Testis (tissue), 3 donors: ENCODE results near the gene G3BP2. TPM values are rescaled to one million over a fixed set of nuclear protein-coding genes. Genes with fewer than 3 reads are reported as not detected.

Source experiments
- DNase-seq: peaks from one replicate; pipeline ENCODE4 v3.0.0-alpha.2; 2019
- H3K27ac ChIP-seq, 2 donors: fragments of 200-600 bp; sonication (generic); one replicate each; pipeline ENCODE4 v1.5.1; 2019
- H3K27me3 ChIP-seq: fragments of 200-600 bp; sonication (generic); one replicate; pipeline ENCODE4 v1.5.1; 2019
- H3K36me3 ChIP-seq: fragments of 200-600 bp; sonication (generic); one replicate; pipeline ENCODE4 v1.5.1; 2017; ENCODE audit warnings: low read depth; ENCODE audit errors: missing control alignments
- H3K4me1 ChIP-seq: fragments of 200-600 bp; sonication (generic); one replicate; pipeline ENCODE4 v1.5.1; 2019
- H3K4me3 ChIP-seq, 2 donors: fragments of 200-600 bp; sonication (generic); one replicate each; pipeline ENCODE4 v1.5.1; 2017 to 2019
- H3K9me3 ChIP-seq: fragments of 200-600 bp; sonication (generic); one replicate; pipeline ENCODE4 v1.5.1; 2017
- CTCF ChIP-seq, 3 experiments: fragments of 450-650 bp in 2 of 3; fragments of 200-600 bp in 1 of 3; sonication (generic) in 1 of 3; IDR thresholded peaks; one replicate each; pipeline ENCODE4 v1.5.1; 2016 to 2019; ENCODE audit warnings: antibody characterized with exemption in 3 of 3, mild to moderate bottlenecking in 2 of 3, moderate library complexity in 1 of 3
- POLR2A ChIP-seq: fragments of 450-650 bp; IDR thresholded peaks from one replicate; pipeline ENCODE4 v1.6.1; 2017; ENCODE audit warnings: antibody characterized with exemption, mild to moderate bottlenecking, moderate library complexity
- whole genome bisulfite sequencing, 2 donors: methylation state at CpG; one replicate each; pipeline ENCODE4 v1.1.5; 2018; 5-methylcytosine and 5-hydroxymethylcytosine counted together
- intact Hi-C: fragments of 100-400 bp; cut with DNase I; formaldehyde crosslinking; loops from one replicate; pipeline ENCODE4 v1.15.1; 2023; ENCODE audit warnings: low total_unique reads
- polyA plus RNA-seq: library from polyadenylated mRNA; stranded (reverse); fragments of 350-450 nt; fragmentation: Illumina TruSeq; extraction: RNeasy Lipid Tissue Mini Kit (QIAGEN cat#74804); gene quantifications from one replicate; pipeline ENCODE4 v1.2.3, GENCODE V29; 2014; ENCODE audit warnings: low read depth, low replicate concordance; ENCODE audit not compliant: insufficient read depth
- small RNA-seq, 2 donors: library from RNA; depleted of rRNA; stranded (forward); fragments of <200 nt; gene quantifications; one replicate each; pipeline ENCODE3, GENCODE V24; 2016
- total RNA-seq, 2 donors: library from RNA; depleted of rRNA; stranded (reverse); fragments of >200 nt; gene quantifications; one replicate each; pipeline ENCODE4 v1.2.3, GENCODE V29; 2016

Gene G3BP2
- total and polyA plus RNA-seq, 3 donors from 2014 or later: 102 to 134 (median 105) TPM

GRCh38 chr4:75605928-75606327 lies 67.3 kb downstream of the G3BP2 start:
- no peak for TF ChIP-seq CTCF (IDR thresholded peaks at IDR 0.05)
- TF ChIP-seq POLR2A: no peak
- WGBS, 2 donors: 81 to 95% methylated on average over 4 of the region's 4 CpGs
- DNase-seq: no peak

GRCh38 chr4:75599647-75600046 lies 73.6 kb downstream of the G3BP2 start:
- DNase-seq: no peak
- H3K4me3 ChIP-seq: no peak overlapping the region
- WGBS, 2 donors: 89% methylated on average over 4 of the region's 4 CpGs
- TF ChIP-seq CTCF (IDR thresholded peaks at IDR 0.05) (no peak), POLR2A (no peak)
- no peaks in the 10 kb centered on the region for H3K27me3 ChIP-seq
- no peaks in the 10 kb centered on the region for H3K9me3 ChIP-seq
- intact Hi-C loops: no loop called here
- H3K4me1 ChIP-seq: no peaks in the 10 kb centered on the region
- no peaks in the 10 kb centered on the region for H3K36me3 ChIP-seq
- no peak overlapping the region for H3K27ac ChIP-seq

More at GRCh38 chr4:75605928-75606327, 67.3 kb downstream of the G3BP2 start:
- Histone ChIP-seq H3K27me3 (no peaks in the 10 kb centered on the region), H3K27ac (no peak overlapping the region), H3K4me1 (no peaks in the 10 kb centered on the region), H3K4me3 (no peak overlapping the region), H3K36me3 (no peaks in the 10 kb centered on the region), H3K9me3 (no peaks in the 10 kb centered on the region)
- intact Hi-C loops: no loop called here

DNA sequence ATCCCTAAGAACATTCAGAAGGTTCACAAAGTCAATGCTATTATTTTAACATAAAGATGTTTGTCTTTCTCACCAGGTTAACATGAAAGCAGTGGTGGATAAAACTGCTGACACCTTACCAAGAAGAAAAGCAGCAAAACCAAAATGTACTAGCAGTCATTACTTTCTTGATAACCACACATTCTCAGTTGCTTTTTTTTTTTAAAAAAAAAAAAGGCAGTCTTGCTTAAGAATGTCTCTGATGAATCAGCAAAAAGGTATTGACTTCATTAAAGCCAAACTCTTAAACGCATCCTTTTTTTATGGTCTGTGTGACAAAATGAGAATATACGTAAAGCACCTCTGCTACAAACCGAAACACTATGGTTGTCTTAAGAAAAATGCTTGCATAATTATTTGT lies 74.8 kb downstream of the G3BP2 start:
- Histone ChIP-seq H3K9me3 (no peaks in the 10 kb centered on the region), H3K27ac (no peak overlapping the region), H3K36me3 (no peaks in the 10 kb centered on the region), H3K27me3 (no peaks in the 10 kb centered on the region), H3K4me1 (no peaks in the 10 kb centered on the region), H3K4me3 (no peak overlapping the region)
- intact Hi-C loops: no loop called here
- DNase-seq: no peak
- TF ChIP-seq CTCF (IDR thresholded peaks at IDR 0.05) (no peak), POLR2A (no peak)
- 80 to 82% methylated on average over 3 of the region's 3 CpGs for WGBS, 2 donors

DNA sequence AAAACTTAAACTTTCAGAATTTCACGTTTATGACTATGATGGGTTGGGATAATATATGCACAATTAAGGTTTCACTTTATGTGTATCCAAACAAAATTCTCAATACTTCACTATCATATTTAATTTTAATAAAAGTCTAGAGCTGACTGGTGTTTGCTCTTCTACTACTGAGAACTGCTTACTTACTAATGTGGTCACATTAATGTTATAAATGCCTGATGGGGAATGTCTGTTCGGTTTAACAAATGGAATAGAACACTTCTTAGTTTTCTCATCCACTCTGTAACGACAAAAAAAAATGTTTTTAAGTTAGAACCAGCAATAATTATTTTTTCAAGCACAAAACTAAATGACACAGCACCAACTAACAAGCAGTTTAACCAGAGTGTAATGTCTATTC lies 77.2 kb downstream of the G3BP2 start:
- no peak overlapping the region for H3K27ac ChIP-seq
- H3K27me3 ChIP-seq: no peaks in the 10 kb centered on the region
- no peaks in the 10 kb centered on the region for H3K36me3 ChIP-seq
- H3K4me3 ChIP-seq: no peak overlapping the region
- TF ChIP-seq POLR2A (no peak), CTCF (IDR thresholded peaks at IDR 0.05) (no peak)
- H3K9me3 ChIP-seq: no peaks in the 10 kb centered on the region
- H3K4me1 ChIP-seq: no peaks in the 10 kb centered on the region
- 82 to 90% methylated on average over 3 of the region's 3 CpGs for WGBS, 2 donors
- DNase-seq: no peak
- intact Hi-C loops: no loop called here

DNA sequence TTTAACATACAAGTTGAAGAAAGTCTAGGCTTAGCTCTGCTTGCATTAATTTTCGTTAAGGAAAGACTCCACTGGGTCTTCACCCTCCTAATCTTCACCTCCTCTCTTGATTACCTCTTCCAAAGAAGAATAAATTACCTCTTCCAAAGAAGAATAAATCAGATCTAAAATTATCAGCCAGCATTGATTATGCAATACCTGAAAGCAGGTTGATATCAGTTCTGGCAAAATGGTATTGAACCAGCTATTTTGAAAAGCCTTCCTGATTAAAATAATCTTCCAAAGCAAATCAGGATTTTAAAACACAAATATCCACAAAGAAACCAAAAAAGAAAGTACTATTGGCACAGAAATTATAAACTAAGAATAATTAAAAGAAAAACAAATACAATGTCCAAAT lies 79.8 kb downstream of the G3BP2 start:
- intact Hi-C loops: no loop called here
- H3K27me3 ChIP-seq: no peaks in the 10 kb centered on the region
- 88% methylated on average over 1 of the region's 1 CpG for WGBS, 2 donors

More for the DNA sequence above, 79.8 kb downstream of the G3BP2 start:
- no peaks in the 10 kb centered on the region for H3K36me3 ChIP-seq
- no peak overlapping the region for H3K27ac ChIP-seq
- no peaks in the 10 kb centered on the region for H3K9me3 ChIP-seq
- H3K4me1 ChIP-seq: no peaks in the 10 kb centered on the region
- H3K4me3 ChIP-seq: no peak overlapping the region
- no peak for DNase-seq
- TF ChIP-seq CTCF (IDR thresholded peaks at IDR 0.05) (no peak), POLR2A (no peak)

Small RNA genes lying within 50 kb of the gene (small RNA-seq; reads per million reads assigned to genes)
- gene RF00019: 0 reads per million in 2 donors

Other genes with a start within 250 kb of the G3BP2 start
- gene RCHY1, start 159.0 kb downstream of the G3BP2 start, total RNA-seq: 10 to 100 TPM; 35.5 to 44.5 TPM
- 49.5 TPM for gene RCHY1, start 159.0 kb downstream of the G3BP2 start, polyA plus RNA-seq
- gene THAP6, start 158.9 kb downstream of the G3BP2 start, total RNA-seq: 10 to 100 TPM; 30.2 to 44.0 TPM
- gene THAP6, start 158.9 kb downstream of the G3BP2 start, polyA plus RNA-seq: 35.1 TPM
- gene ODAPH, start 117.3 kb downstream of the G3BP2 start, total RNA-seq: not detected
- gene ODAPH, start 117.3 kb downstream of the G3BP2 start, polyA plus RNA-seq: not detected
- gene CDKL2, start 42.9 kb downstream of the G3BP2 start, total RNA-seq: 10 to 100 TPM; 11.3 to 11.9 TPM
- 41.0 TPM for gene CDKL2, start 42.9 kb downstream of the G3BP2 start, polyA plus RNA-seq
- 10 to 100 TPM; 57.5 to 64.6 TPM for gene USO1, start 51.2 kb upstream of the G3BP2 start, total RNA-seq
- gene USO1, start 51.2 kb upstream of the G3BP2 start, polyA plus RNA-seq: 53.3 TPM
- under 1 TPM; 0.50 to 0.71 TPM for gene PPEF2, start 229.0 kb upstream of the G3BP2 start, total RNA-seq
- gene PPEF2, start 229.0 kb upstream of the G3BP2 start, polyA plus RNA-seq: 1.4 TPM